OCI-LY7 (cell line): ENCODE results near the gene TTC7B.

ENCODE experiments used
- CTCF ChIP-seq: fragments of 200-600 bp; sonication (generic); conservative IDR thresholded peaks from 2 replicates; pipeline ENCODE4 v1.5.1; 2014; ENCODE audit warnings: mild to moderate bottlenecking, antibody characterized with exemption, low read length, moderate library complexity, mixed read lengths
- EZH2phosphoT487 ChIP-seq: fragments of 200-600 bp; sonication (generic); IDR thresholded peaks from 2 replicates; pipeline ENCODE4 v1.6.1; 2018; ENCODE audit warnings: low read depth, borderline replicate concordance, mild to moderate bottlenecking, mixed run types, antibody characterized with exemption, low read length, moderate library complexity, mixed read lengths

GRCh38 chr14:90697132-90697531, 119.1 kb downstream of the TTC7B start:
- no peak for TF ChIP-seq CTCF
- no peak for TF ChIP-seq EZH2phosphoT487
